Gastroesophageal sphincter (tissue), 3 donors: ENCODE results near the gene RAN.

Source experiments
- CTCF ChIP-seq, 4 experiments: fragments of 200-600 bp in 2 of 4; fragments of 450-650 bp in 2 of 4; sonication (generic) in 1 of 4; IDR thresholded peaks; one replicate each; pipeline ENCODE4 v1.5.1; 2017 to 2019; ENCODE audit warnings: antibody characterized with exemption in 4 of 4, mild to moderate bottlenecking in 2 of 4, moderate library complexity in 2 of 4
- POLR2A ChIP-seq, 2 donors: fragments of 450-650 bp; IDR thresholded peaks; one replicate each; pipeline ENCODE4 v1.6.1; 2017; ENCODE audit warnings: antibody characterized with exemption in 2 of 2, mild to moderate bottlenecking in 2 of 2, moderate library complexity in 1 of 2

GRCh38 chr12:130920119-130920703 lies 48.3 kb downstream of the RAN start:
- TF ChIP-seq CTCF (IDR thresholded peaks at IDR 0.05) (no peak), POLR2A (IDR thresholded peaks at IDR 0.05) (no peak)
